GM18526 (cell line): ENCODE results near the gene CUL1.
A peak's percentile ranks its signal among the peaks of the same experiment; 100 is the strongest.

Experiments used
- POLR2A ChIP-seq: IDR thresholded peaks from 3 replicates; pipeline ENCODE4 v1.6.1; 2011; ENCODE audit not compliant: insufficient read length; ENCODE audit errors: extremely low read depth

Gene CUL1

DNA sequence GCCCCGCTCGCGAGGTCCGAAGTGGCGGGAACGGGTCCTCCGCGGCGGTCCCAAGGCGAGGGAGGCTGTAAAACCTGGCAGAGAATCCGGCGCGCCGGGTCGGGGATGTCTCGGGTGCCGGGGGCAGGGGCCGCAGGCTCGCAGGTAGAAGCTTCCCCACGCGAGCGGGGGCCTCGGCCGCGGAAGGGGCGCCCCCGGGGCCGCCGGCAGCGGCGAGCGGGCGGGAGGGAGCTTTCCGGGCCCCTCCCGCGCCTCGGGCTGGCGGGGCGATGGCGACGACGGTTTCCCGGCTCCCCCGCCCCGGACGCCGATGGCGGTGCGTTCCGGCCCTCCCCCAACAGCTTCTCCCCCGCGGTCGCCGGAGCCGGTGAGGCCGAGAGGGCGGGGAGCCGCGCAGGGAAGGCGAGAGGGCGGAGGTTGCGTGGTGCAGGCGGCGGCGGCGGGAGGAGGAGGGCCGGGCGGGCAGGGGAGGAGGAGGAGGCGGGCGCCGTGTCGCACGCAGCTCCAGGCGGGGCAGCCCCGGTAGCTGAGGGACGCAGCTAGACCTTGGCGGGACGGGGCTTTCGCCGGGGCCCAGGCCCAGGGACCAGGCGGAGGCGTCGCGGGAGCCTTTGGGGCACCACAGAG, at the start of gene CUL1:
CUL1 (plus strand) TSS at position 507 of the 627 bp plus-strand sequence. CDS start 31,220 bp downstream, outside the sequence.
- TF ChIP-seq POLR2A, result peak; percentile 61

DNA sequence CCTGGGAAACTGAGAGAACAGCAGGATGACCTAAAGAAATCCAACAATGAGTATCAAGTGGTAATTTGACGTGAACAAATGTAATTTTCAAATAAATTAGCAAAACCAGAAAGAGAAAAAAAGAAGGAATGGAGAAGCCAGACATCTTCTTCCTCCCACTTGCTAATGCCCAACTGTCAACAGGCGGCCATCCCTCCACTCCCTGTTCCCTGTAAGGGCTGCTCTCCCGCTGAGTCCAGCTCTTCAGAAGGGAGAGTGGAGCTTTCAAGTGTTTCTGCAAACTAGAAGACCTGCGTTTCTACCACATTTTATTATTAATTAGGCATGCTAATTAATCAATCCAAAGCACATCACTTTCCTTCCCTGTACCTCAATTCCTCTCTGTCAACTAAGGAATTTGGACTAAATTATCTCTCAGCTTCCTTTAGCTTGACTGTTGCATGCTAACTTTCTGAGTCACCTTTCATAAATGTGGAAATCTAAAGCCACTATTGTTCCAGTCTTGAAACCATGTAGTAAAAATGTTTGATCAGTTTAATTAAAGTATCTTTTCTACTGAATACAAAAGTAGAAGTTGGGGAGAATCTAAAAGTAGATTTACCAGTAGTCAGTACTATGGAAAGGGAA, 48.4 kb upstream of the CUL1 start:
- TF ChIP-seq POLR2A, result no peak

DNA sequence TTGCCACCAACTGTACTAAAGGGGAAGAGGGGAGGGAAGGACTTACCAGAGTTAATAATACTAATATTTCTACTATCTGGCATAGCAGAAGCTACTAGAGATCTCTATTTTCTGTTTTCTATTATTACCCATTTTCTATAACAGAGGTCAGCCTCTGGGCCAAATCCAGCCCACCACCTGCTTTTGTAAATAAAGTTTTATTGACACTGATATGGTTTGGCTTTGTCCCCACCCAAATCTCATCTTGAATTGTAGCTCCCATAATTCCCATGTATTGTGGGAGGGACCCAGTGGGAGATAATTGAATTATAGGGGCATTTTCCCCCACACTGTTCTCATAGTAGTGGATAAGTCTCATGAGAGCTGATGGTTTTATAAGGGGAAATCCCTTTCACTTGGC, 45.9 kb upstream of the CUL1 start:
- TF ChIP-seq POLR2A, result no peak

DNA sequence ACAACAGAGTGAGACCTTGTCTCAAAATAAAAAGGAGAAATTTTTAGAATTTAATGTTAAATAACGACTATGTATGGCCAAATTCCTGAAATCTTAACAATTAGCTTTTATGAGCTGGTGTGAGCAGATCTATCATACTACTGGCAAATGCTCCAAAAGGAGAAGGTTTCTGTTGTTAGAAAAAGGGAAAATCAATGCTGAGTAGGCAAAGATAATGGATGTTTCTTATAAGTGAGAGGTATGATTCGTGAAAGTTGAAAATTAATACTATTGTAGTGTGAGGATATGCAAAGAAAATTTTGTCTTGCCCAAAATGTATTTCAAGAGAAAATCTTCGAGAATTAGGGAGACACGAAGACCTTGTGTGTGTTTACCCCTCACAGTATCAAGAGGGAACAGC, 40.8 kb upstream of the CUL1 start:
- no peak for TF ChIP-seq POLR2A

DNA sequence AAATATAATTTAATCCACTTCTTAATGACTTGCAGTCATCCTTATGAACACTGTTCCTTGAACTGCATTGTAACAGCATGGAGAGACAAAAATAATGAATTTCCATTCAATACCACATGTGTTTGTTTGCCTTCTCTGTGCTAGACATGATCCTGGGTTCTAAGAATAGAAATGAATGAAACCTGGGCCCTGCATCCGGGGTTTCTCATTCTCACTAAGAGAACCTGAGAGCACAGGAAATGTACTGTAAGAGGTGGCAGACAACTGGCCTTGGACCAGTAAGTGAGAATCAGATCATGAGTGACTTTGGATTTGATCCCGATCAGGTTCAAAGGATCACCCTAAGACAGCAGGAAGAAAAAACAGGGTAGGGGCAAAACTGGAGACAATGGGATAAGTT, 37.2 kb upstream of the CUL1 start:
- TF ChIP-seq POLR2A, result no peak

DNA sequence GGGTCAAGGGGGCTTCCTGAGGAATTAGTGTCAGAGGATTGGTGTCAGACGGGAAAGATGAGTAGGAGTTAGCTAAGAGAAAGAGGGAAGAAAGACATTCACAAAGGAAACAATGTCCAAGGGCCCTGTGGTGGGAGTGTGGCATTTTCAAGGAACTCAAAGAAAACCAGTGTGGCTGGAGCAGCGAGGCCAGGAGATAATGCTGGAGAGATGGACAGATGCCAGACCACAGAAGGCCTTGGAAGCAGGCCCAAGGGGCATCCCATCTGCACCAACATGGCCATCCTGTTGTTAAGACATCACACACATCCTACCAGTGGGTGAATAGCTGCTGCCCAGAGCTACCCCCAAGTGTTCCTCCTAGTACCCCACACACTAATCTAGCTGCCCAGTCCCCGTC, 36.1 kb upstream of the CUL1 start:
- TF ChIP-seq POLR2A, result no peak

DNA sequence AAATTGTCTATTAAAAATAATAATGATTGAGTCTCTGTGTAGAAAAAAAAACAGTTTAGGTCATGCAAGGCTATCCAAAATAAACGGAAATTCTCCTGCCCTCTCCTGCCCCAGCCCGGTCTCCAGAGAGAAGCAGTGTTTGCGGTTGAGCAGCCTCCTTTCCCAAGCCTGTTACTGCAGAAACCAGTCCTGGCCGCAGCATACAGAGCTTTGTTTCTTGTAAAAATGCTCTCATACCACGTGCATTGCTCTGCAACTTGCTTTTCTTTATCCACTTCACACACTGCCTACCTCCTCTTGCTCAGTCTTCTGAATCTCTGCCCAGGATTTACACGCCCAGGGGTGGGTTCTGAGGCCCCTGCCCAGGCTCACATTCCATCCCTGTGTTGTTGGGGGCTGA, 34.4 kb upstream of the CUL1 start:
- no peak for TF ChIP-seq POLR2A

DNA sequence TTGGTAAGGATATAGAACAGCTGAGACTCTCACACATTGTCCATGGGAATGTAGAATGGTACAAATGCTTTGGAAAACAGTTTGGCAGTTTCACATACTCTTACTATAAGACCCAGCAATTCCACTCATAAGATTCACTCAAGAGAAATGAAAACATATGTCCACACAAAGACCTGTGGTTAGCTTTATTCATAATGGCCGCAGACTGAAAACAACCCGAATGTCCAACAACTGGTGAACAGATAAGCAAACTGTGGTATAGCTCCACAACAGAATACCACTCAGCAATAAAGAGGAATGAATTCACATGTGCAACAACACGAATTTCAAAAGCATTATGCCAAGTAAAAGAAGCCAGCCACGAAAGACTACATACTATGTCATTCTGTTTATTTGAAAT, 33.5 kb upstream of the CUL1 start:
- TF ChIP-seq POLR2A, result no peak

DNA sequence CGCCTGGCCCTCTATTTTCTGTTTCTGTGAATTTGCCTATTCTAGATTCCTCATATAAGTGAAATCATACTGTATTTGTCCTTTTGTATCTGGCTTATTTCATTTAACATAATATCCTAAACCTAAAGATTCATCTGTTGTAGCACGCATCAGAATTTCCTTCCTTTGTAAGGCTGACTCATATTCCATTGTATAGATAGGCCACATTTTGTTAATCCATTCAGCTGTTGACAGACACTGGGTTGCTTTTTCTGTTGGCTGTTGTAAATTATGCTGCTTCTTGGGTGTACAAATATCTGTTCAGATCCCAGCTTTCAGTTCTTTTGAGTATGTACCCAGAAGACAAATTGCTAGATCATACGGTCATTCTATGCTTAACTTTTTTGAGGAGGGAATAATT, 28.8 kb upstream of the CUL1 start:
- no peak for TF ChIP-seq POLR2A

DNA sequence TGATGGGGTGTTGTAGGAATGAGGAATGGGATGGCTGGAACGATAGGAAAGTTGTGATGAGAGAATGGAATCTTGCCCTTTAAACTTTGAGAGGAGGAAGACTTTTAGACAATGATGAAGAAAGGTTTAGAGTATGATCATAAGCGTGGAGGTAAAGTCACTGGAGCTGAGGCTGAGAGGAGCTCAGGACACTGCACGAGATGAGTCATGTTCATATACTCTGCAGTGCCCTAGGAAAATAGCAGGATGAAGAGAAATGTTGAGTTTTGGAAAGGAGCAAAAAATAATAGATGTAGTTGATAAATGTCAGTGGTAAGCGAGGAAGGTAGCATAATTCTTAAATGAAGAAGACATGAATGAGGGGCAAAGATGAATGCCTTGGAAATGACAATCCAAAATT, 28.3 kb upstream of the CUL1 start:
- TF ChIP-seq POLR2A, result no peak

DNA sequence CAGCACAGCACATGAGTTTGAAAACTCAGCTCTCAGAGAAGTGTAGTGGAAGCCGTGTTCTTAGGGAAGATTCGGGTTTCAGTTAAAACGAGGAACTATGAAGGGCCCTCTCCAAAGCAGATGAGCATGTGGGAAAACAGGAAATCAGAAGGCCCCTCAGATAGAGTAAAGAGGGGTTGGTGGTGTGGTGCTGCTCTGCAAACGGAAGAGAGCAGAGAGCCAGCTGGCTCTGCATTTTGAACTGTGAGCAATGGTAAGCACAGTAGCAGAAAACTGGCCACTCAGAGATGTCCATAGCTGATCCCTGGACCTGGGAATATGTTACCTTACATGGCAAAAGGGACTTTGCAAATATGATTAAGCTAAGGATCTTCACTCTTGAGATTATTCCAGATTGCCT, 27.9 kb upstream of the CUL1 start:
- TF ChIP-seq POLR2A, result no peak

DNA sequence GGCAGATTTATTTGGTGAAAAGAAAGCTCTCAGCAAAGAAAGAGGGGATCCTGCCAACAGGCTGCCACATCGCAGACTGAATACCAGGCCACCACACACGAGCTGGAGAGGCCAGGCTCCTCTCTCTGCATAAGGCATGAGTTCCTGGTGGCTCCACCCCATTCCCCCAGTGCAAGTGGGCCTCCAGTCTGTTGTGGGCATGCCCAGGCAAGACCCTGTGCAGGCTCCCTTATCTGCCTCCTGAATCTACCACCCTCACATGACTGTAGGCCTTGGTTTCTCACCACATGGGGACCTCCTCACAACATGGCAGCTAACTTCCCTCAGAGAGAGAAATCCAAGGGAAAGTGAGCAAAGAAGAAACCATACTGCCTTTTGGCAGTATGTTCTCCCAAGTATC, 26.7 kb upstream of the CUL1 start:
- TF ChIP-seq POLR2A, result no peak

DNA sequence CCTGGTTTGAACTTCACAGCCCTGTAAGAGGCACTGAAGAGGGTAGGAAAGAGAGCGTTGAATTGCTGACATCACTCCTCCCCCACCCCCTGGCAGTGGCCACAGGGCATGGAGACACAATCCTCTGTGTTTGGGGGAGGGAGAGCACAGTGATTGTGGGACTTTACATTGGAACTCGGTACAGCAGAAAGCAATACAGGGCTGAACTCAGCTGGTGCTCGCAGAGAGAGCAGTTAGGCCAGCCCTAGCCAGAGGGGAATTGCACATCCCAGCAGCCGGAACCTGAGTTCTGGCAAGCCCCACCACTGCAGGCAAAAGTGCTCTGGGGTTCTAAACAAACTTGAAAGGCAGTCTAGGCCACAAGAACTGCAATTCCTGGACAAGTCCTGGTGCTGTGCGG, 24.0 kb upstream of the CUL1 start:
- TF ChIP-seq POLR2A, result no peak

DNA sequence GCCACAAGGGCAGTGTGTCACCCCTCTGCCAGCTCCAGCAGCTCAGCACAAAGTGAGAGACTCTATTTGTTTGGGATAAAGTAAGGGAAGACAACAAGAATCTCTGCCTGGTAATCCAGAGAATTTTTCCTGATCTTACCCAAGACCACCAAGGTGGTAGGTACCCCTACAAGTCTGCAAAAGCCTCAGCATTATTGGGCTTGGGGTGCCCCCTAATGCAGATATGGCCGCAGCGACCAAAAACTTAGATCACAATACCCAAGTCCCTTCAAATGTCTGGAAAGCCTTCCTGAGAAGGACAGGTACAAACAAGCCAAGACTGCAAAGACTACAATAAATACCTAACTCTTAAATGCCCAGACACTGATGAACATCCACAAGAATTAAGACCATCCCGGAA, 22.4 kb upstream of the CUL1 start:
- TF ChIP-seq POLR2A, result no peak

DNA sequence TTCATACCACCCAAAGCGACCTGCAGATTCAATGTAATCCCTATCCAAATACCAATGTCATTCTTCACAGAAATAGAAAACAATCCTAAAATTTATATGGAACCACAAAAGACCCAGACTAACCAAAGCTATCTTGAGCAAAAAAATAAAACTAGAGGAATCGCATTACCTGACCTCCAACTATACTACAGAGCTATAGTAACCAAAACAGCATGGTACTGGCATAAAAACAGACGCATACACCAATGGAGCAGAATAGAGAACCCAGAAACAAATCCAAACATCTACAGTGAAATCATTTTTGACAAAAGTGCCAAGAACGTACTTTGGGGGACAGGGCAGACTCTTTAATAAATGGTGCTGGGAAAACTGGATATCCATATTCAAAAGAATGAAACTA, 16.9 kb upstream of the CUL1 start:
- no peak for TF ChIP-seq POLR2A

DNA sequence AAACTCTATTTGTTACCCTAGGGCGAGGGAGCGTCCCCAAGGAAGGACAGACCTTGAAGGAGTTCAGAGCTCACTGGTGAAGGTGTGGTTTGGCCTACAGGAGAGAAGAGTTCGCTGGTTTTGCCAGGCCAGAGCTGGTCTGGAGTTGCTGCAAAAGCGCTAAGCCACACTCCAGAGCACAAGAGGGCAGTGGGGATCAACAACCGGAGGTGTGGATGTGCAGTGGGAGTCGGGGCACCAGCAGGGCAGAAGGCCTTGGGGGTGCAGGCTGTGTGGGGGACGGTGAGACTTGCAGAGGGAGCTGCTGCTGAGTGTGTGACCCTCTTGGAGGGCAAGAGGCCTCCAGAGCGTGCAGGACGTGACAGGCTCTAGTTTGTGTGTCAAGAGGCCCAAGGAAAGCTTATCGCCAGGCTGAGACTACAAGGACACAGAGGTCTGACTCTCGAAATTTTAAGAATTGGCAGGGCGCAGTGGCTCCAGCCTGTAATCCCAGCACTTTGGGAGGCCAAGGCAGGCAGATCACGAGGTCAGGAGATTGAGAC, 14.3 kb upstream of the CUL1 start:
- TF ChIP-seq POLR2A, result no peak
